ENCODE data around the gene LRRC8D.

GRCh38 chr1:89927478-89927877, 106.6 kb downstream of the LRRC8D start:
- TF ChIP-seq, protein P1, sequence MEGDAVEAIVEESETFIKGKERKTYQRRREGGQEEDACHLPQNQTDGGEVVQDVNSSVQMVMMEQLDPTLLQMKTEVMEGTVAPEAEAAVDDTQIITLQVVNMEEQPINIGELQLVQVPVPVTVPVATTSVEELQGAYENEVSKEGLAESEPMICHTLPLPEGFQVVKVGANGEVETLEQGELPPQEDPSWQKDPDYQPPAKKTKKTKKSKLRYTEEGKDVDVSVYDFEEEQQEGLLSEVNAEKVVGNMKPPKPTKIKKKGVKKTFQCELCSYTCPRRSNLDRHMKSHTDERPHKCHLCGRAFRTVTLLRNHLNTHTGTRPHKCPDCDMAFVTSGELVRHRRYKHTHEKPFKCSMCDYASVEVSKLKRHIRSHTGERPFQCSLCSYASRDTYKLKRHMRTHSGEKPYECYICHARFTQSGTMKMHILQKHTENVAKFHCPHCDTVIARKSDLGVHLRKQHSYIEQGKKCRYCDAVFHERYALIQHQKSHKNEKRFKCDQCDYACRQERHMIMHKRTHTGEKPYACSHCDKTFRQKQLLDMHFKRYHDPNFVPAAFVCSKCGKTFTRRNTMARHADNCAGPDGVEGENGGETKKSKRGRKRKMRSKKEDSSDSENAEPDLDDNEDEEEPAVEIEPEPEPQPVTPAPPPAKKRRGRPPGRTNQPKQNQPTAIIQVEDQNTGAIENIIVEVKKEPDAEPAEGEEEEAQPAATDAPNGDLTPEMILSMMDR (IDR thresholded peaks at IDR 0.05), result no peak
- TF ChIP-seq POLR2A (IDR thresholded peaks at IDR 0.05), result no peak

Data from esophagus squamous epithelium (tissue), 4 donors.